Retinal pigment epithelial cell (primary cell): ENCODE data around the gene ALDH18A1.

Experiments
- DNase-seq: peaks from one replicate; pipeline ENCODE4 v3.0.0-alpha.2; 2010; ENCODE audit warnings: low read depth
- H3K4me3 ChIP-seq: 2 replicates; pipeline ENCODE4 v1.5.1; 2011; ENCODE audit warnings: mild to moderate bottlenecking, low read length, control low read depth, moderate library complexity
- CTCF ChIP-seq: conservative IDR thresholded peaks from 2 replicates; pipeline ENCODE4 v1.5.1; 2011; ENCODE audit warnings: low read depth, low read length, control low read depth, inconsistent platforms

ALDH18A1 gene

GRCh38 chr10:95656291-95657164 lies at the start of gene ALDH18A1:
ALDH18A1 (minus strand) TSS chr10:95656711; CDS start chr10:95653377, 3,334 bp downstream.
- peak; percentile 45 for DNase-seq
- TF ChIP-seq CTCF, result no peak
- peak within 1 kb of the TSS; percentile 83 for H3K4me3 ChIP-seq

- H3K4me3 ChIP-seq, result no peak overlapping the region
- no peak for DNase-seq
- TF ChIP-seq CTCF, result no peak
These were observed 41.9 kb upstream of the ALDH18A1 start for GRCh38 chr10:95698415-95698814.

- no peak overlapping the region for H3K4me3 ChIP-seq
- TF ChIP-seq CTCF, result no peak
- no peak for DNase-seq
These were observed 40.9 kb upstream of the ALDH18A1 start for GRCh38 chr10:95697429-95697828.

GRCh38 chr10:95694665-95695064 lies 38.2 kb upstream of the ALDH18A1 start:
- H3K4me3 ChIP-seq, result no peak overlapping the region
- no peak for DNase-seq
- TF ChIP-seq CTCF, result no peak

- peak; percentile 99 for DNase-seq
- TF ChIP-seq CTCF, result peak; percentile 98
- peak within 1 kb of the TSS; percentile 98 for H3K4me3 ChIP-seq
These were observed 37.4 kb upstream of the ALDH18A1 start, which contains the start of gene TCTN3 for GRCh38 chr10:95693668-95694534. TCTN3 (minus strand) TSS chr10:95693927; CDS start chr10:95693899, 28 bp downstream.

- TF ChIP-seq CTCF, result no peak
- H3K4me3 ChIP-seq, result peak overlapping the region; percentile 98
- no peak for DNase-seq
These were observed 36.7 kb upstream of the ALDH18A1 start for GRCh38 chr10:95693071-95693667.
